HG03521 (cell line): ENCODE results near the gene TGFB1.
"Not testable (repeated sequence)": the region's sequence is repeated elsewhere in the genome, so short reads cannot be mapped to it uniquely, and the experiment has no call there.

Experiments
- ATAC-seq: cut with Tn5 transposase; IDR thresholded peaks from one replicate; pipeline ENCODE4 v1.9.1; 2021; ENCODE audit warnings: mild to moderate bottlenecking, moderate library complexity; ENCODE audit not compliant: unreplicated experiment

Gene TGFB1

GRCh38 chr19:41371119-41371518, 17.4 kb upstream of the TGFB1 start:
- ATAC-seq = not testable (repeated sequence)

- ATAC-seq = no peak
These were observed 16.0 kb upstream of the TGFB1 start for GRCh38 chr19:41369769-41370168.

- ATAC-seq = no peak
These were observed 14.2 kb upstream of the TGFB1 start for GRCh38 chr19:41367848-41368301.

GRCh38 chr19:41366089-41366488, 12.4 kb upstream of the TGFB1 start:
- ATAC-seq = no peak

GRCh38 chr19:41364524-41365391, 11.0 kb upstream of the TGFB1 start:
- ATAC-seq = no peak

GRCh38 chr19:41363753-41364523, 10.2 kb upstream of the TGFB1 start, which contains the start of gene B9D2:
Gene B9D2, minus strand, starts transcription at chr19:41364149. Its CDS starts 630 bp downstream, at chr19:41363519.
- ATAC-seq = peak; percentile 80

GRCh38 chr19:41363371-41363752, 9.6 kb upstream of the TGFB1 start:
- ATAC-seq = no peak

- ATAC-seq = no peak
These were observed 8.6 kb upstream of the TGFB1 start for GRCh38 chr19:41362143-41362847.

GRCh38 chr19:41359741-41360140, 6.0 kb upstream of the TGFB1 start:
- ATAC-seq = no peak

- ATAC-seq = no peak
These were observed 4.0 kb upstream of the TGFB1 start for GRCh38 chr19:41357746-41358145.

GRCh38 chr19:41356984-41357739, 3.4 kb upstream of the TGFB1 start:
- ATAC-seq = no peak

GRCh38 chr19:41355802-41356201, 2.1 kb upstream of the TGFB1 start:
- no peak for ATAC-seq

- ATAC-seq = no peak
These were observed 1.3 kb upstream of the TGFB1 start for GRCh38 chr19:41355035-41355434.

GRCh38 chr19:41354343-41354953, 726 bp upstream of the TGFB1 start:
- ATAC-seq = no peak

GRCh38 chr19:41352609-41353465, 885 bp downstream of the TGFB1 start:
- ATAC-seq = no peak

GRCh38 chr19:41352279-41352608, 1.5 kb downstream of the TGFB1 start:
- ATAC-seq = no peak

- peak; percentile 35 for ATAC-seq
These were observed 2.1 kb downstream of the TGFB1 start for GRCh38 chr19:41351339-41352245.

GRCh38 chr19:41350735-41351338, 2.9 kb downstream of the TGFB1 start:
- no peak for ATAC-seq
